Measurements from ENCODE around the gene TAB3.

The TAB3 gene

GRCh38 chrX:30918480-30918879 lies 29.4 kb upstream of the TAB3 start:
- no peaks in the 10 kb centered on the region for H3K9me2 ChIP-seq (replicated peaks; ENCODE audit: insufficient read depth, low read length)
- no peaks in the 10 kb centered on the region for H4K20me1 ChIP-seq (ENCODE audit: low read depth, low read length)
- H3K4me3 ChIP-seq (ENCODE audit: insufficient read depth, low read length, poor library complexity, severe bottlenecking) = no peak overlapping the region
- TF ChIP-seq EZH2phosphoT487 (conservative IDR thresholded peaks at IDR 0.05; ENCODE audit: low read length) (no peak), CTCF (IDR thresholded peaks at IDR 0.05; ENCODE audit: insufficient read depth, low read length, poor library complexity, severe bottlenecking) (no peak)
- no peaks in the 10 kb centered on the region for H3K79me2 ChIP-seq (ENCODE audit: insufficient read depth, low read length)
- H2AFZ ChIP-seq (ENCODE audit: low read depth, low read length, severe bottlenecking) = no peak overlapping the region
- no peaks in the 10 kb centered on the region for H3K27me3 ChIP-seq (ENCODE audit: low read length)
- no peaks in the 10 kb centered on the region for H3F3A ChIP-seq (ENCODE audit: insufficient read depth)
- no peaks in the 10 kb centered on the region for H3K36me3 ChIP-seq (ENCODE audit: low read length)
- H3K4me2 ChIP-seq (ENCODE audit: low read depth, low read length, poor library complexity, severe bottlenecking) = no peak overlapping the region
- H3K27ac ChIP-seq (ENCODE audit: low read depth, low read length) = no peak overlapping the region
- no peak overlapping the region for H3K9ac ChIP-seq (ENCODE audit: low read length)
- no peaks in the 10 kb centered on the region for H3K9me3 ChIP-seq (ENCODE audit: insufficient read depth, low read length)

DNA sequence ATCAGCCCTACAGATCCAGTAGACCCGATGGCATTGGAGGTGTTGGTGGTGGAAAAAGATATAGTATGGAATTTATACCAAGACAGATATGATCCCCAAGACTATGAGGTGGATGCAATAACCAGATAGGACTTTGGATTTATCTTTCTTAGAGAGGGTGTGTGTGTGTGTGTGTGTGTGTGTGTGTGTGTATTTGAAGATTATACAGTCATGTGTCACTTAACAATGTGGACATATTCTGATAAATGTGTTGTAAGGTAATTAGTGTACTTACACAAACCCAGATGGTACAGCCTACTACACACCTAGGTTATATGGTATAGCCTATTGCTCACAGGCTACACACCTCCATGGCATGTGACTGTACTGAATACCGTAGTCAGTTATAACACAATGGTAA lies 24.4 kb upstream of the TAB3 start:
- H3K79me2 ChIP-seq (ENCODE audit: insufficient read depth, low read length) = no peaks in the 10 kb centered on the region
- H2AFZ ChIP-seq (ENCODE audit: low read depth, low read length, severe bottlenecking) = no peak overlapping the region
- no peak overlapping the region for H3K9ac ChIP-seq (ENCODE audit: low read length)
- no peak overlapping the region for H3K4me2 ChIP-seq (ENCODE audit: low read depth, low read length, poor library complexity, severe bottlenecking)
- H3K27ac ChIP-seq (ENCODE audit: low read depth, low read length) = no peak overlapping the region
- H3K27me3 ChIP-seq (ENCODE audit: low read length) = no peaks in the 10 kb centered on the region
- H3K9me3 ChIP-seq (ENCODE audit: insufficient read depth, low read length) = no peaks in the 10 kb centered on the region
- no peaks in the 10 kb centered on the region for H3K9me2 ChIP-seq (replicated peaks; ENCODE audit: insufficient read depth, low read length)
- no peaks in the 10 kb centered on the region for H3K36me3 ChIP-seq (ENCODE audit: low read length)
- no peaks in the 10 kb centered on the region for H3F3A ChIP-seq (ENCODE audit: insufficient read depth)
- H3K4me3 ChIP-seq (ENCODE audit: insufficient read depth, low read length, poor library complexity, severe bottlenecking) = no peak overlapping the region
- no peaks in the 10 kb centered on the region for H4K20me1 ChIP-seq (ENCODE audit: low read depth, low read length)
- TF ChIP-seq EZH2phosphoT487 (conservative IDR thresholded peaks at IDR 0.05; ENCODE audit: low read length) = no peak
- TF ChIP-seq CTCF (IDR thresholded peaks at IDR 0.05; ENCODE audit: insufficient read depth, low read length, poor library complexity, severe bottlenecking) = no peak

DNA sequence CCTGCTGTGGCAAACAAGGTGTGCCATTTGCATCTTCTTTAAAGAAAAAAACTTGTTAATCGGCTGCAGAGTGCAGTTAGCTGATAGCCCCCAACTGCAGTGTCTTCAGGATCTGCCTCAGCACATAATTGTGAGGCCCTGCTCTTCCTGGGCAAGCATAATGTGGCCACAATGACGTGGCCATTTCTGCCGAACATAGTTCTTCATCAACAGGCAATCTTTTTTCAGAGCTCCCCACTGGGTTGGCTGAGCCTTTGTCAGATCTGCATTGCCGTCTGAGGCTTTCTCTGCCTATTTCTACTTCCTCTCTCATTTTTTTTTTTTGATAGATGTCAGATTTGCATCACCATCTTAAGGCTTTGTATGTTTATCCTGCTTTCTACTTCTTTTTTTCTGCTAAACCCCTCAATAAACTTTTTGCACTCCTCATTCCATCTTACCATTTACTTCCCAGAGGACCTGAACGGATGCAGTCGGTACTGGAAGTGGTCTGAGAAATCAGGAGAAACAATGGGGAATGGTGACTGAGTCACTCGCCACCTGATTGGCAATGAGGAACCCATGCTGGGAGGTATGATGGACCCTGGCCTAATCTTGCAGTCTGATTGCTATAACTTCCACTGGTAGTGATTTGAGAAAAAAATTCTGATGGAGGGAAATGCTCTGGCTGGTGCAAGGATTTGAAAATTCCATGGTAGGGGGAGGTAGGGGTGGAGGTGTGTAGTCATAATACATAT lies 21.2 kb upstream of the TAB3 start:
- H3K79me2 ChIP-seq (ENCODE audit: insufficient read depth, low read length) = no peaks in the 10 kb centered on the region
- H3K36me3 ChIP-seq (ENCODE audit: low read length) = no peaks in the 10 kb centered on the region
- no peaks in the 10 kb centered on the region for H3K9me2 ChIP-seq (replicated peaks; ENCODE audit: insufficient read depth, low read length)
- H2AFZ ChIP-seq (ENCODE audit: low read depth, low read length, severe bottlenecking) = no peak overlapping the region
- H3K27ac ChIP-seq (ENCODE audit: low read depth, low read length) = no peak overlapping the region
- no peak overlapping the region for H3K4me2 ChIP-seq (ENCODE audit: low read depth, low read length, poor library complexity, severe bottlenecking)
- TF ChIP-seq CTCF (IDR thresholded peaks at IDR 0.05; ENCODE audit: insufficient read depth, low read length, poor library complexity, severe bottlenecking) (no peak), EZH2phosphoT487 (conservative IDR thresholded peaks at IDR 0.05; ENCODE audit: low read length) (no peak)
- H3K9me3 ChIP-seq (ENCODE audit: insufficient read depth, low read length) = no peaks in the 10 kb centered on the region
- no peak overlapping the region for H3K9ac ChIP-seq (ENCODE audit: low read length)
- H3K4me3 ChIP-seq (ENCODE audit: insufficient read depth, low read length, poor library complexity, severe bottlenecking) = no peak overlapping the region
- H3F3A ChIP-seq (ENCODE audit: insufficient read depth) = no peaks in the 10 kb centered on the region
- no peaks in the 10 kb centered on the region for H4K20me1 ChIP-seq (ENCODE audit: low read depth, low read length)
- H3K27me3 ChIP-seq (ENCODE audit: low read length) = no peaks in the 10 kb centered on the region

Data from SU-DHL-6 (cell line).